HG03354 (cell line): ENCODE results near the gene KIF14.
"Not testable (repeated sequence)": the region's sequence is repeated elsewhere in the genome, so short reads cannot be mapped to it uniquely, and the experiment has no call there.

ENCODE experiments used
- ATAC-seq: cut with Tn5 transposase; IDR thresholded peaks from one replicate; pipeline ENCODE4 v1.9.1; 2021; ENCODE audit warnings: mild to moderate bottlenecking; ENCODE audit not compliant: unreplicated experiment, poor library complexity, severe bottlenecking

KIF14 gene

GRCh38 chr1:200550367-200550766, 70.2 kb downstream of the KIF14 start:
- ATAC-seq = no peak

- ATAC-seq = no peak
These were observed 73.2 kb downstream of the KIF14 start for GRCh38 chr1:200547386-200547785.

GRCh38 chr1:200546577-200546976, 74.0 kb downstream of the KIF14 start:
- ATAC-seq = no peak

- no peak for ATAC-seq
These were observed 78.4 kb downstream of the KIF14 start for GRCh38 chr1:200542162-200542561.

- no peak for ATAC-seq
These were observed 80.3 kb downstream of the KIF14 start for GRCh38 chr1:200540281-200540680.

GRCh38 chr1:200538179-200538578, 82.4 kb downstream of the KIF14 start:
- no peak for ATAC-seq

GRCh38 chr1:200535605-200536004, 84.9 kb downstream of the KIF14 start:
- peak; percentile 59 for ATAC-seq

- ATAC-seq = no peak
These were observed 89.8 kb downstream of the KIF14 start for GRCh38 chr1:200530623-200531261.

- ATAC-seq = no peak
These were observed 91.5 kb downstream of the KIF14 start for GRCh38 chr1:200528858-200529606.

- ATAC-seq = no peak
These were observed 92.9 kb downstream of the KIF14 start for GRCh38 chr1:200527670-200528069.

GRCh38 chr1:200526709-200527612, 93.6 kb downstream of the KIF14 start:
- ATAC-seq = peak; percentile 59

GRCh38 chr1:200525090-200525987, 95.2 kb downstream of the KIF14 start:
- ATAC-seq = no peak

- not testable (repeated sequence) for ATAC-seq
These were observed 96.0 kb downstream of the KIF14 start for GRCh38 chr1:200524551-200524950.

GRCh38 chr1:200524092-200524491, 96.5 kb downstream of the KIF14 start:
- ATAC-seq = no peak

GRCh38 chr1:200520735-200521134, 99.8 kb downstream of the KIF14 start:
- ATAC-seq = no peak

- no peak for ATAC-seq
These were observed 102.0 kb downstream of the KIF14 start for GRCh38 chr1:200518524-200518923.

GRCh38 chr1:200512191-200512590, 108.4 kb downstream of the KIF14 start:
- no peak for ATAC-seq

- peak; percentile 97 for ATAC-seq
These were observed 110.3 kb downstream of the KIF14 start for GRCh38 chr1:200510228-200510623.

- ATAC-seq = no peak
These were observed 114.1 kb downstream of the KIF14 start for GRCh38 chr1:200506471-200506870.
